Activated CD8-positive, alpha-beta memory T cell treated with anti-CD3 and anti-CD28 coated beads, Interleukin-2, amount 10 ng/mL, durations not matched to agents 7 days and 5 days (primary cell): ENCODE measurements around the gene CNTNAP2. TPM values are rescaled to one million over a fixed set of nuclear protein-coding genes. Genes with fewer than 3 reads are reported as not detected.

ENCODE experiments used
- ATAC-seq: fragments of 150-1000 bp; cut with Tn5 transposase; one replicate; pipeline ENCODE4 v1.10.0; 2021; ENCODE audit warnings: moderate library complexity
- CTCF ChIA-PET: fragments of 350-600 bp; sonication (Branson Sonifier 250); formaldehyde crosslinking; loops from one replicate; lab custom pipeline; 2021; ENCODE audit warnings: antibody characterized with exemption; lab: Charles Lee
- DNase-seq: peaks from one replicate; pipeline ENCODE4 v3.0.0-alpha.2; 2020
- H3K27ac Mint-ChIP-seq: one replicate; pipeline ENCODE4 v1.8.0; 2021; ENCODE audit warnings: mild to moderate bottlenecking, mixed read lengths
- H3K27me3 Mint-ChIP-seq: one replicate; pipeline ENCODE4 v1.8.0; 2021; ENCODE audit warnings: mixed read lengths
- H3K36me3 Mint-ChIP-seq: one replicate; pipeline ENCODE4 v1.8.0; 2021; ENCODE audit warnings: mild to moderate bottlenecking, mixed read lengths
- H3K4me1 Mint-ChIP-seq: one replicate; pipeline ENCODE4 v1.8.0; 2021; ENCODE audit warnings: mixed read lengths
- H3K4me3 Mint-ChIP-seq: one replicate; pipeline ENCODE4 v1.8.0; 2021; ENCODE audit warnings: mild to moderate bottlenecking, moderate library complexity, mixed read lengths
- H3K9me3 Mint-ChIP-seq: one replicate; pipeline ENCODE4 v1.8.0; 2022; ENCODE audit warnings: low read depth, mixed read lengths
- total RNA-seq, 2 experiments: library from RNA; stranded (reverse); gene quantifications; one replicate each; pipeline ENCODE4 v1.2.3, GENCODE V29; 2021

CNTNAP2 gene
- total RNA-seq, 2 experiments from 2014 or later = not detected

- no peaks in the 10 kb centered on the region for H3K36me3 Mint-ChIP-seq
- H3K9me3 Mint-ChIP-seq = peaks cover 13% of the 10 kb centered on the region
- H3K4me3 Mint-ChIP-seq = no peak overlapping the region
- CTCF ChIA-PET = no interaction called here
- H3K27me3 Mint-ChIP-seq = no peaks in the 10 kb centered on the region
- ATAC-seq (no peak), DNase-seq (no peak)
- no peak overlapping the region for H3K27ac Mint-ChIP-seq
- H3K4me1 Mint-ChIP-seq = no peaks in the 10 kb centered on the region
Observed at GRCh38 chr7:146370171-146370570, 253.6 kb downstream of the CNTNAP2 start.

- CTCF ChIA-PET = no interaction called here
- no peaks in the 10 kb centered on the region for H3K27me3 Mint-ChIP-seq
- no peak overlapping the region for H3K4me3 Mint-ChIP-seq
- H3K36me3 Mint-ChIP-seq = no peaks in the 10 kb centered on the region
- ATAC-seq = no peak
- no peak for DNase-seq
- peaks cover 19% of the 10 kb centered on the region for H3K9me3 Mint-ChIP-seq
- H3K4me1 Mint-ChIP-seq = no peaks in the 10 kb centered on the region
- H3K27ac Mint-ChIP-seq = no peak overlapping the region
Observed at GRCh38 chr7:146375170-146375569, 258.6 kb downstream of the CNTNAP2 start.

- no peak overlapping the region for H3K4me3 Mint-ChIP-seq
- H3K27ac Mint-ChIP-seq = no peak overlapping the region
- ATAC-seq (no peak), DNase-seq (no peak)
- peaks cover 18% of the 10 kb centered on the region for H3K9me3 Mint-ChIP-seq
- H3K27me3 Mint-ChIP-seq = no peaks in the 10 kb centered on the region
- H3K36me3 Mint-ChIP-seq = no peaks in the 10 kb centered on the region
- CTCF ChIA-PET = no interaction called here
- no peaks in the 10 kb centered on the region for H3K4me1 Mint-ChIP-seq
Observed at GRCh38 chr7:146378196-146378595, 261.6 kb downstream of the CNTNAP2 start.

GRCh38 chr7:146387140-146387539, 270.5 kb downstream of the CNTNAP2 start:
- H3K9me3 Mint-ChIP-seq = peaks cover 6% of the 10 kb centered on the region
- no peaks in the 10 kb centered on the region for H3K4me1 Mint-ChIP-seq
- CTCF ChIA-PET = no interaction called here
- no peak overlapping the region for H3K4me3 Mint-ChIP-seq
- no peak for DNase-seq
- no peak for ATAC-seq
- no peaks in the 10 kb centered on the region for H3K36me3 Mint-ChIP-seq
- H3K27me3 Mint-ChIP-seq = no peaks in the 10 kb centered on the region
- H3K27ac Mint-ChIP-seq = no peak overlapping the region

GRCh38 chr7:146388928-146389327, 272.3 kb downstream of the CNTNAP2 start:
- DNase-seq (no peak), ATAC-seq (no peak)
- CTCF ChIA-PET = no interaction called here
- Mint-ChIP-seq H3K27ac (no peak overlapping the region), H3K4me3 (no peak overlapping the region), H3K4me1 (no peaks in the 10 kb centered on the region), H3K9me3 (peaks cover 8% of the 10 kb centered on the region), H3K27me3 (no peaks in the 10 kb centered on the region), H3K36me3 (no peaks in the 10 kb centered on the region)

- H3K4me1 Mint-ChIP-seq = no peaks in the 10 kb centered on the region
- H3K4me3 Mint-ChIP-seq = no peak overlapping the region
- peaks cover 14% of the 10 kb centered on the region for H3K9me3 Mint-ChIP-seq
- H3K27ac Mint-ChIP-seq = no peak overlapping the region
- no peaks in the 10 kb centered on the region for H3K27me3 Mint-ChIP-seq
- no peaks in the 10 kb centered on the region for H3K36me3 Mint-ChIP-seq
- DNase-seq (no peak), ATAC-seq (no peak)
- CTCF ChIA-PET = no interaction called here
Observed at GRCh38 chr7:146393346-146393745, 276.7 kb downstream of the CNTNAP2 start.

- ATAC-seq = no peak
- DNase-seq = no peak
- H3K4me1 Mint-ChIP-seq = no peaks in the 10 kb centered on the region
- no peaks in the 10 kb centered on the region for H3K27me3 Mint-ChIP-seq
- no peak overlapping the region for H3K4me3 Mint-ChIP-seq
- H3K9me3 Mint-ChIP-seq = peaks cover 10% of the 10 kb centered on the region
- no peaks in the 10 kb centered on the region for H3K36me3 Mint-ChIP-seq
- no peak overlapping the region for H3K27ac Mint-ChIP-seq
- CTCF ChIA-PET = no interaction called here
Observed at GRCh38 chr7:146397141-146397540, 280.5 kb downstream of the CNTNAP2 start.

- peaks cover 18% of the 10 kb centered on the region for H3K9me3 Mint-ChIP-seq
- DNase-seq = no peak
Observed at GRCh38 chr7:146401939-146402338, 285.3 kb downstream of the CNTNAP2 start.

GRCh38 chr7:146405737-146406136, 289.1 kb downstream of the CNTNAP2 start:
- no peak overlapping the region for H3K4me3 Mint-ChIP-seq
- no peaks in the 10 kb centered on the region for H3K27me3 Mint-ChIP-seq

More at GRCh38 chr7:146401939-146402338, 285.3 kb downstream of the CNTNAP2 start:
- Mint-ChIP-seq H3K36me3 (no peaks in the 10 kb centered on the region), H3K4me3 (no peak overlapping the region), H3K27ac (no peak overlapping the region), H3K4me1 (no peaks in the 10 kb centered on the region), H3K27me3 (no peaks in the 10 kb centered on the region)
- CTCF ChIA-PET = no interaction called here
- no peak for ATAC-seq

GRCh38 chr7:146411975-146412374, 295.4 kb downstream of the CNTNAP2 start:
- no peak overlapping the region for H3K27ac Mint-ChIP-seq
- H3K27me3 Mint-ChIP-seq = no peaks in the 10 kb centered on the region
- H3K4me3 Mint-ChIP-seq = no peak overlapping the region
- H3K9me3 Mint-ChIP-seq = peaks cover 5% of the 10 kb centered on the region
- no peaks in the 10 kb centered on the region for H3K4me1 Mint-ChIP-seq
- CTCF ChIA-PET = no interaction called here
- H3K36me3 Mint-ChIP-seq = no peaks in the 10 kb centered on the region
- DNase-seq = no peak
- ATAC-seq = no peak

More at GRCh38 chr7:146405737-146406136, 289.1 kb downstream of the CNTNAP2 start:
- DNase-seq (no peak), ATAC-seq (no peak)
- H3K4me1 Mint-ChIP-seq = no peaks in the 10 kb centered on the region
- H3K9me3 Mint-ChIP-seq = peaks cover 14% of the 10 kb centered on the region
- CTCF ChIA-PET = no interaction called here
- H3K36me3 Mint-ChIP-seq = no peaks in the 10 kb centered on the region
- no peak overlapping the region for H3K27ac Mint-ChIP-seq

GRCh38 chr7:146412781-146413180, 296.2 kb downstream of the CNTNAP2 start:
- DNase-seq = no peak
- CTCF ChIA-PET = no interaction called here
- Mint-ChIP-seq H3K9me3 (peaks cover 5% of the 10 kb centered on the region), H3K4me3 (no peak overlapping the region), H3K36me3 (no peaks in the 10 kb centered on the region), H3K27ac (no peak overlapping the region), H3K4me1 (no peaks in the 10 kb centered on the region), H3K27me3 (no peaks in the 10 kb centered on the region)
- no peak for ATAC-seq

GRCh38 chr7:146414373-146414772, 297.8 kb downstream of the CNTNAP2 start:
- no peak for ATAC-seq
- CTCF ChIA-PET = interaction anchor here (1.4 kb wide), 1 partner anchor 11 kb away, joined by 3 read pairs; no protein-coding TSS in a partner anchor
- H3K27me3 Mint-ChIP-seq = no peaks in the 10 kb centered on the region
- peaks cover 5% of the 10 kb centered on the region for H3K9me3 Mint-ChIP-seq
- H3K36me3 Mint-ChIP-seq = no peaks in the 10 kb centered on the region
- no peak for DNase-seq
- no peak overlapping the region for H3K4me3 Mint-ChIP-seq
- H3K27ac Mint-ChIP-seq = no peak overlapping the region
- no peaks in the 10 kb centered on the region for H3K4me1 Mint-ChIP-seq

GRCh38 chr7:146414937-146415336, 298.3 kb downstream of the CNTNAP2 start:
- Mint-ChIP-seq H3K9me3 (peaks cover 5% of the 10 kb centered on the region), H3K4me3 (no peak overlapping the region), H3K27ac (no peak overlapping the region), H3K36me3 (no peaks in the 10 kb centered on the region), H3K4me1 (no peaks in the 10 kb centered on the region), H3K27me3 (no peaks in the 10 kb centered on the region)
- ATAC-seq = no peak
- no peak for DNase-seq
- CTCF ChIA-PET = interaction anchor here (1.4 kb wide), 1 partner anchor 10 kb away, joined by 3 read pairs; no protein-coding TSS in a partner anchor

GRCh38 chr7:146417176-146417575, 300.6 kb downstream of the CNTNAP2 start:
- CTCF ChIA-PET = no interaction called here
- H3K27ac Mint-ChIP-seq = no peak overlapping the region
- no peaks in the 10 kb centered on the region for H3K27me3 Mint-ChIP-seq
- H3K4me3 Mint-ChIP-seq = no peak overlapping the region
- ATAC-seq (no peak), DNase-seq (no peak)
- H3K4me1 Mint-ChIP-seq = no peaks in the 10 kb centered on the region
- H3K9me3 Mint-ChIP-seq = peaks cover 2% of the 10 kb centered on the region
- H3K36me3 Mint-ChIP-seq = no peaks in the 10 kb centered on the region

GRCh38 chr7:146423446-146423845, 306.8 kb downstream of the CNTNAP2 start:
- ATAC-seq (no peak), DNase-seq (no peak)
- no peak overlapping the region for H3K27ac Mint-ChIP-seq
- H3K4me3 Mint-ChIP-seq = no peak overlapping the region
- CTCF ChIA-PET = no interaction called here
- no peaks in the 10 kb centered on the region for H3K27me3 Mint-ChIP-seq
- no peaks in the 10 kb centered on the region for H3K36me3 Mint-ChIP-seq
- H3K9me3 Mint-ChIP-seq = peaks cover 2% of the 10 kb centered on the region
- H3K4me1 Mint-ChIP-seq = no peaks in the 10 kb centered on the region
